Natural killer cell (primary cell): ENCODE measurements around the gene TCP11. TPM values are rescaled to one million over a fixed set of nuclear protein-coding genes. Genes with fewer than 3 reads are reported as not detected.

ENCODE experiments used
- ATAC-seq, 3 donors: fragments of 150-1000 bp in 2 of 3; fragments of 200-7000 bp in 1 of 3; cut with Tn5 transposase; 1 replicate in 1 of 3; 2 replicates in 2 of 3; pipeline ENCODE4 v1.10.0; 2021; ENCODE audit warnings: mild to moderate bottlenecking in 2 of 3, moderate library complexity in 2 of 3
- DNase-seq, 2 donors: peaks; one replicate each; pipeline versions ENCODE4 v3.0.0 to v3.0.0-alpha.2; 2013 to 2021; ENCODE audit warnings: mixed read lengths in 1 of 2
- H3K27ac ChIP-seq: one replicate; pipeline ENCODE4 v1.5.1; 2013; ENCODE audit warnings: mild to moderate bottlenecking, low read length
- H3K27me3 ChIP-seq: one replicate; pipeline ENCODE4 v1.6.1; 2013; ENCODE audit warnings: low read length; ENCODE audit not compliant: control insufficient read depth, insufficient read depth
- H3K36me3 ChIP-seq: one replicate; pipeline ENCODE4 v1.6.1; 2013; ENCODE audit warnings: low read length; ENCODE audit not compliant: control insufficient read depth, insufficient read depth
- H3K4me1 ChIP-seq: one replicate; pipeline ENCODE4 v1.6.1; 2013; ENCODE audit warnings: low read length; ENCODE audit not compliant: control insufficient read depth, insufficient read depth
- H3K4me3 ChIP-seq: one replicate; pipeline ENCODE4 v1.5.1; 2013; ENCODE audit warnings: low read length
- H3K9me3 ChIP-seq: one replicate; pipeline ENCODE4 v1.6.1; 2013; ENCODE audit warnings: low read length; ENCODE audit not compliant: control insufficient read depth, insufficient read depth
- H3K27ac Mint-ChIP-seq, 2 donors: one replicate each; pipeline ENCODE4 v1.8.0; 2022; ENCODE audit warnings: mild to moderate bottlenecking in 2 of 2, mixed read lengths in 2 of 2, moderate library complexity in 1 of 2
- H3K27me3 Mint-ChIP-seq, 2 donors: one replicate each; pipeline ENCODE4 v1.8.0; 2022; ENCODE audit warnings: low read depth in 2 of 2, mixed read lengths in 2 of 2
- H3K36me3 Mint-ChIP-seq: one replicate; pipeline ENCODE4 v1.8.0; 2022; ENCODE audit warnings: mixed read lengths
- H3K4me1 Mint-ChIP-seq, 2 donors: one replicate each; pipeline ENCODE4 v1.8.0; 2022; ENCODE audit warnings: mixed read lengths in 2 of 2
- H3K4me3 Mint-ChIP-seq: one replicate; pipeline ENCODE4 v1.8.0; 2022; ENCODE audit warnings: mild to moderate bottlenecking, moderate library complexity, mixed read lengths
- H3K9me3 Mint-ChIP-seq, 2 donors: one replicate each; pipeline ENCODE4 v1.8.0; 2022; ENCODE audit warnings: mixed read lengths in 2 of 2
- WGBS: methylation state at CpG from one replicate; pipeline ENCODE4 v1.1.7; 2013; ENCODE audit warnings: missing lambda C conversion rate; ENCODE audit not compliant: insufficient coverage; 5-methylcytosine and 5-hydroxymethylcytosine counted together
- intact Hi-C: fragments of 100-400 bp; cut with micrococcal nuclease; formaldehyde crosslinking; loops from one replicate; pipeline ENCODE4 v1.14.2; 2022
- total RNA-seq, 4 donors: library from RNA; stranded (reverse); fragments of 120-200 nt in 1 of 4; gene quantifications; one replicate each; pipeline versions ENCODE4 v1.2.3 to v1.2.4, GENCODE V29; 2013 to 2022
- TF ChIP-seq, protein P1 (sequence below): fragments of 200-600 bp; IDR thresholded peaks from one replicate; pipeline ENCODE4 v1.8.0; 2022; ENCODE audit warnings: antibody characterized with exemption

The TCP11 gene
- total RNA-seq, 3 donors from 2014 or later (not counting 1 experiment from before 2014, with no cell fraction given): not detected

DNA sequence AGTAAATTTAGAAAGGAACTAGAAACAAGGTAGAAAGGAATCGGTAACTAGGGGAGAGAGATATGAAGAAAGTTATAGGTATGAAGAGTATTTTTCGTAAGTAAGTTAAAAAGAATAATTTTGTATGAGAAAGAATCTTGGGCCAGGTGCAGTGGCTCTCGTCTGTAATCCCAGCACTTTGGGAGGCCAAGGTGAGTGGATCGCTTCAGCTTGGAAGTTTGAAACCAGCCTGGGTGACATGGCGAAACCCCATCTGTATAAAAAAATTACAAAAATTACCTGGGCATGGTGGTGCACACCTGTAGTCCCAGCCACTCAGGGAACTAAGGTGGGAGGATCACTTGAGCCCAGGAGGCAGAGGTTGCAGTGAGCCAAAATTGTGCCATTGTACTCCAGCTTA, 42.0 kb downstream of the TCP11 start:
- Histone ChIP-seq H3K9me3 (no peaks in the 10 kb centered on the region), H3K4me1 (no peaks in the 10 kb centered on the region), H3K27ac (no peak overlapping the region), H3K27me3 (no peaks in the 10 kb centered on the region), H3K4me3 (no peak overlapping the region), H3K36me3 (no peaks in the 10 kb centered on the region)
- Mint-ChIP-seq H3K4me3 (no peak overlapping the region), H3K4me1 (no peaks in the 10 kb centered on the region), H3K27me3 (peaks cover 3 to 10% of the 10 kb centered on the region in 2 donors), H3K9me3 (no peaks in the 10 kb centered on the region), H3K27ac (no peak overlapping the region), H3K36me3 (no peaks in the 10 kb centered on the region)
- TF ChIP-seq, protein P1, sequence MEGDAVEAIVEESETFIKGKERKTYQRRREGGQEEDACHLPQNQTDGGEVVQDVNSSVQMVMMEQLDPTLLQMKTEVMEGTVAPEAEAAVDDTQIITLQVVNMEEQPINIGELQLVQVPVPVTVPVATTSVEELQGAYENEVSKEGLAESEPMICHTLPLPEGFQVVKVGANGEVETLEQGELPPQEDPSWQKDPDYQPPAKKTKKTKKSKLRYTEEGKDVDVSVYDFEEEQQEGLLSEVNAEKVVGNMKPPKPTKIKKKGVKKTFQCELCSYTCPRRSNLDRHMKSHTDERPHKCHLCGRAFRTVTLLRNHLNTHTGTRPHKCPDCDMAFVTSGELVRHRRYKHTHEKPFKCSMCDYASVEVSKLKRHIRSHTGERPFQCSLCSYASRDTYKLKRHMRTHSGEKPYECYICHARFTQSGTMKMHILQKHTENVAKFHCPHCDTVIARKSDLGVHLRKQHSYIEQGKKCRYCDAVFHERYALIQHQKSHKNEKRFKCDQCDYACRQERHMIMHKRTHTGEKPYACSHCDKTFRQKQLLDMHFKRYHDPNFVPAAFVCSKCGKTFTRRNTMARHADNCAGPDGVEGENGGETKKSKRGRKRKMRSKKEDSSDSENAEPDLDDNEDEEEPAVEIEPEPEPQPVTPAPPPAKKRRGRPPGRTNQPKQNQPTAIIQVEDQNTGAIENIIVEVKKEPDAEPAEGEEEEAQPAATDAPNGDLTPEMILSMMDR: no peak
- ATAC-seq (no peak), DNase-seq (no peak)
- WGBS: 96% methylated on average over 5 of the region's 5 CpGs
- intact Hi-C loops: no loop called here

DNA sequence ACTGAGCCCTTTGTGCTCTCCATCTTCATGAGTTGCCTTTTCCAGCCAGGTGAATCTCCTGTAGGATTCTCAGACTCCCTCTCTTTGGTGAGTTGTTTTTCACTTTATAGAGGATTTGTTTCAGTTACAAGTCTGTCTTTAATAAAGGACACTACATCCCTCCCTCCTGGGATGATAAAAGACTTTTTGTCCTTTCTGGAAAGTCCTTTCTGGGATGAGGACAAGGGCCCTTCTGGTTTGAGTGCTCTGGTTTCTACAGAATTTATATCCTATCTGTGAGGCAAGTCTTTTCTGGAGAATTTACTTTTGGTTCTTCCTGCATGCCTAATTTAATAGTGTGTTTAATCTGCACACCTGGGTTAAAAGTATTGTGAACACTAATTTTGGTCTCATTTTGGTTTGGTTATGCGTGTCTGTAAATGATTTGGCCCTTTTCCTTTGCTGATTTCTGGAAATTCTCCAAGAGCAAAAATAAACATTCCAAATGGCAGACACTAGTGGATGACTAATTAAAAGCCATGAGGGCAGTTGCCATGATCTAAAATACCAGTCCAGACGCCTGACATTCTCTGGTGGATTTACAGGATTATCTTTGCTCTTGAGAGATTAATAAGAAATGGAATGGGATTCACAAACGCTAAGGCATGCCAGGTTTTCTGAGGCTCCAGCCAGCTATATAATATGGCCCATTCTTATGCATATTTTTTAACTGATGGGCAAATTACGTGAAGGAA, 44.8 kb downstream of the TCP11 start:
- TF ChIP-seq, protein P1: no peak
- ATAC-seq (no peak), DNase-seq (no peak)
- Mint-ChIP-seq H3K27me3 (peaks cover 3 to 6% of the 10 kb centered on the region in 2 donors), H3K27ac (no peak overlapping the region), H3K4me3 (no peak overlapping the region), H3K36me3 (no peaks in the 10 kb centered on the region), H3K9me3 (no peaks in the 10 kb centered on the region), H3K4me1 (no peaks in the 10 kb centered on the region)
- no peaks in the 10 kb centered on the region for H3K27me3 ChIP-seq
- no peaks in the 10 kb centered on the region for H3K36me3 ChIP-seq
- H3K4me3 ChIP-seq: no peak overlapping the region
- no peaks in the 10 kb centered on the region for H3K4me1 ChIP-seq
- intact Hi-C loops: no loop called here
- no peaks in the 10 kb centered on the region for H3K9me3 ChIP-seq
- H3K27ac ChIP-seq: no peak overlapping the region
- 96% methylated on average over 4 of the region's 4 CpGs for WGBS

DNA sequence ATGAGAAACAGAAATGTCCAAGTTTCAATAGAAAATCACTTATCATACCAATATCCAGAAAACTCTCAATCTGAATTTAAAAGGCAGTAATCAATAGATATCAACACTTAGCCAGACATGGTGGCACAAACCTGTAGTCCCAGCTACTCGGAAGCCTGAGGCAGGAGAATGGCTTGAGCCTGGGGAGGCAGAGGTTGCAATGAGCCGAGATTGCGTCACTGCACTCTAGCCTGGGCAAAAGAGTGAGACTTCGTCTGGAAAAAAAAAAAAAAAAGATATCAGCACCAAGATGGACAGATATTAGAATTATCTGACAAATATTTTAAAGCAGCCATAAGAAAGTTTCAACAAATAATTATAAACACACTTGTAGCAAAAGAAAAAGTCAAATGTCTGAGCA, 47.0 kb downstream of the TCP11 start:
- H3K4me3 ChIP-seq: no peak overlapping the region
- ATAC-seq (no peak), DNase-seq (no peak)
- TF ChIP-seq, protein P1: no peak
- WGBS: 95% methylated on average over 4 of the region's 4 CpGs
- no peak overlapping the region for H3K27ac Mint-ChIP-seq
- H3K9me3 ChIP-seq: no peaks in the 10 kb centered on the region
- H3K36me3 ChIP-seq: no peaks in the 10 kb centered on the region
- H3K36me3 Mint-ChIP-seq: no peaks in the 10 kb centered on the region
- H3K27me3 ChIP-seq: no peaks in the 10 kb centered on the region
- no peaks in the 10 kb centered on the region for H3K4me1 ChIP-seq
- H3K27me3 Mint-ChIP-seq: peaks cover 3 to 6% of the 10 kb centered on the region in 2 donors
- no peak overlapping the region for H3K27ac ChIP-seq
- H3K4me3 Mint-ChIP-seq: no peak overlapping the region
- H3K9me3 Mint-ChIP-seq: no peaks in the 10 kb centered on the region
- intact Hi-C loops: no loop called here
- H3K4me1 Mint-ChIP-seq: no peaks in the 10 kb centered on the region

DNA sequence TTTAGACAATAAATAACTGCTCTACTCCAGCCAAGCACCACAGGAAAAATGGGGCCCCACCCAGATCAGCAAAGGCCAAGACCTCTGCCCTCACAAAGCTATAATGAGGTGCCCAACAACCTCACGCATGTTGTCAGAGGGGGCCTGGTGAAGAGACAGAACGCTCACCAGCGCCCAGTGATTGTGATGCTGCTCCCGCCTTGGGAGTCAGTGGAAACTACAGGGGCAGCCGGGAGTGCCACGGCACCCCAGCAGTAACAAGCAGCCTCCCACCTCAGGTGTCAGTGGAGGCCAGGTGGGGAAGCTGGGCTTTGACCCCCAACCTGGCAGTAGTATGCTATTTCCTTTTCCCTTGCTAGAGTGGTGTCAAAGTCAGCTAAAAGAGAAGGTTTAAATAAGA, 47.4 kb downstream of the TCP11 start:
- Mint-ChIP-seq H3K4me1 (no peaks in the 10 kb centered on the region), H3K27ac (no peak overlapping the region), H3K9me3 (no peaks in the 10 kb centered on the region), H3K4me3 (no peak overlapping the region), H3K36me3 (no peaks in the 10 kb centered on the region), H3K27me3 (peaks cover 3 to 6% of the 10 kb centered on the region in 2 donors)
- intact Hi-C loops: no loop called here
- ATAC-seq (no peak), DNase-seq (no peak)
- no peak overlapping the region for H3K27ac ChIP-seq
- no peaks in the 10 kb centered on the region for H3K27me3 ChIP-seq
- WGBS: 95% methylated on average over 6 of the region's 6 CpGs
- H3K4me3 ChIP-seq: no peak overlapping the region
- H3K9me3 ChIP-seq: no peaks in the 10 kb centered on the region
- no peaks in the 10 kb centered on the region for H3K36me3 ChIP-seq
- H3K4me1 ChIP-seq: no peaks in the 10 kb centered on the region
- TF ChIP-seq, protein P1: no peak
